GM12891 (cell line): ENCODE measurements around the gene FRRS1.
"Not testable (repeated sequence)": the region's sequence is repeated elsewhere in the genome, so short reads cannot be mapped to it uniquely, and the experiment has no call there.

ENCODE experiments used
- POLR2AphosphoS5 ChIP-seq: IDR thresholded peaks from 2 replicates; pipeline ENCODE4 v1.6.1; 2011; ENCODE audit warnings: low read depth, low read length, control low read depth
- TAF1 ChIP-seq: IDR thresholded peaks from 2 replicates; pipeline ENCODE4 v1.6.1; 2011; ENCODE audit warnings: low read depth, low read length, control low read depth

- TF ChIP-seq POLR2AphosphoS5, TAF1: not testable (repeated sequence)
Measured at GRCh38 chr1:99758686-99759517, 7.5 kb downstream of the FRRS1 start.
